Stomach (tissue), 4 donors: ENCODE results near the gene KLHL2.

Source experiments
- CTCF ChIP-seq, 7 experiments: fragments of 450-650 bp in 4 of 7; fragments of 200-600 bp in 3 of 7; sonication (generic) in 3 of 7; IDR thresholded peaks; one replicate each; pipeline ENCODE4 v1.5.1; 2016 to 2019; ENCODE audit warnings: antibody characterized with exemption in 7 of 7, control low read depth in 2 of 7, mild to moderate bottlenecking in 1 of 7
- EP300 ChIP-seq: sonication (generic); formaldehyde crosslinking; IDR thresholded peaks from one replicate; pipeline ENCODE4 v1.6.1; 2017; ENCODE audit warnings: antibody characterized with exemption
- POLR2A ChIP-seq, 4 donors: fragments of 450-650 bp; IDR thresholded peaks; one replicate each; pipeline ENCODE4 v1.6.1; 2016; ENCODE audit warnings: antibody characterized with exemption in 4 of 4, control low read depth in 2 of 4, mild to moderate bottlenecking in 1 of 4, moderate library complexity in 1 of 4
- POLR2AphosphoS5 ChIP-seq, 3 donors: sonication (generic); formaldehyde crosslinking; IDR thresholded peaks; one replicate each; pipeline ENCODE4 v1.6.1; 2016; ENCODE audit warnings: antibody characterized with exemption in 3 of 3

- no peak for TF ChIP-seq POLR2AphosphoS5 (IDR thresholded peaks at IDR 0.05)
- no peak for TF ChIP-seq CTCF (IDR thresholded peaks at IDR 0.05)
- TF ChIP-seq POLR2A (IDR thresholded peaks at IDR 0.05): no peak
- no peak for TF ChIP-seq EP300
Measured at GRCh38 chr4:165191348-165191656, 16.1 kb upstream of the KLHL2 start.
